Liver (tissue), 9 donors: Measurements from ENCODE around the gene EHD2. TPM values are rescaled to one million over a fixed set of nuclear protein-coding genes. Genes with fewer than 3 reads are reported as not detected.

Experiments
- DNase-seq: peaks from one replicate; pipeline ENCODE4 v3.0.0-alpha.2; 2017; ENCODE audit warnings: low spot score
- H3K27ac ChIP-seq, 2 donors: one replicate each; pipeline ENCODE4 v1.7.0; 2013; ENCODE audit warnings: inconsistent platforms in 2 of 2, low read length in 2 of 2, control low read depth in 1 of 2, low read depth in 1 of 2, mild to moderate bottlenecking in 1 of 2
- H3K27me3 ChIP-seq, 4 donors: one replicate each; pipeline versions ENCODE4 v1.6.1 to v1.7.0; 2013; ENCODE audit warnings: low read length in 3 of 4, inconsistent platforms in 1 of 4, mild to moderate bottlenecking in 1 of 4, moderate library complexity in 1 of 4; ENCODE audit not compliant: control insufficient read depth in 4 of 4, insufficient read depth in 4 of 4
- H3K36me3 ChIP-seq, 4 donors: one replicate each; pipeline versions ENCODE4 v1.6.1 to v1.7.0; 2013; ENCODE audit warnings: low read length in 3 of 4, mild to moderate bottlenecking in 3 of 4, low read depth in 1 of 4, moderate library complexity in 1 of 4; ENCODE audit not compliant: control insufficient read depth in 4 of 4, insufficient read depth in 3 of 4
- H3K4me1 ChIP-seq, 4 donors: one replicate each; pipeline versions ENCODE4 v1.6.1 to v1.7.0; 2013; ENCODE audit warnings: low read length in 3 of 4, mild to moderate bottlenecking in 3 of 4, moderate library complexity in 1 of 4; ENCODE audit not compliant: control insufficient read depth in 4 of 4, insufficient read depth in 4 of 4
- H3K4me3 ChIP-seq, 3 donors: one replicate each; pipeline versions ENCODE4 v1.6.1 to v1.7.0; 2013; ENCODE audit warnings: low read length in 3 of 3, control low read depth in 1 of 3, low read depth in 1 of 3, mild to moderate bottlenecking in 1 of 3
- H3K9ac ChIP-seq, 2 donors: one replicate each; pipeline ENCODE4 v1.7.0; 2013; ENCODE audit warnings: low read length in 2 of 2, mild to moderate bottlenecking in 2 of 2, moderate library complexity in 2 of 2, control low read depth in 1 of 2, low read depth in 1 of 2
- H3K9me3 ChIP-seq, 4 donors: one replicate each; pipeline versions ENCODE4 v1.6.1 to v1.7.0; 2013; ENCODE audit warnings: low read length in 3 of 4; ENCODE audit not compliant: control insufficient read depth in 4 of 4
- ATF3 ChIP-seq: IDR thresholded peaks from 2 replicates; pipeline ENCODE4 v1.6.1; 2016; ENCODE audit warnings: antibody characterized with exemption
- EGR1 ChIP-seq, 2 donors: IDR thresholded peaks; 2 replicates each; pipeline ENCODE4 v1.6.1; 2016 to 2018; ENCODE audit warnings: antibody characterized with exemption in 2 of 2, low read depth in 2 of 2
- FOXA1 ChIP-seq: IDR thresholded peaks from 2 replicates; pipeline ENCODE4 v1.6.1; 2016; ENCODE audit warnings: antibody characterized with exemption
- FOXA2 ChIP-seq: IDR thresholded peaks from 2 replicates; pipeline ENCODE4 v1.6.1; 2016; ENCODE audit warnings: antibody characterized with exemption
- GABPA ChIP-seq, 2 donors: IDR thresholded peaks in 1 of 2; conservative IDR thresholded peaks in 1 of 2; 2 replicates each; pipeline ENCODE4 v1.6.1; 2016; ENCODE audit warnings: antibody characterized with exemption in 2 of 2, mild to moderate bottlenecking in 1 of 2, moderate library complexity in 1 of 2
- HNF4G ChIP-seq: IDR thresholded peaks from 2 replicates; pipeline ENCODE4 v1.6.1; 2016; ENCODE audit warnings: antibody characterized with exemption
- JUND ChIP-seq, 2 donors: IDR thresholded peaks; 2 replicates each; pipeline ENCODE4 v1.6.1; 2016; ENCODE audit warnings: antibody characterized with exemption in 2 of 2
- NR2F2 ChIP-seq: IDR thresholded peaks from 2 replicates; pipeline ENCODE4 v1.6.1; 2016; ENCODE audit warnings: antibody characterized with exemption
- RAD21 ChIP-seq, 2 donors: IDR thresholded peaks; 2 replicates each; pipeline ENCODE4 v1.6.1; 2016; ENCODE audit warnings: antibody characterized with exemption in 2 of 2, mild to moderate bottlenecking in 2 of 2
- REST ChIP-seq: IDR thresholded peaks from 2 replicates; pipeline ENCODE4 v1.6.1; 2016; ENCODE audit warnings: antibody characterized with exemption, mild to moderate bottlenecking
- RXRA ChIP-seq, 2 donors: IDR thresholded peaks; 2 replicates each; pipeline ENCODE4 v1.6.1; 2017 to 2018; ENCODE audit warnings: antibody characterized with exemption in 2 of 2, mild to moderate bottlenecking in 1 of 2
- SP1 ChIP-seq: IDR thresholded peaks from 2 replicates; pipeline ENCODE4 v1.6.1; 2018; ENCODE audit warnings: antibody characterized with exemption, mild to moderate bottlenecking
- TAF1 ChIP-seq: conservative IDR thresholded peaks from 2 replicates; pipeline ENCODE4 v1.6.1; 2016; ENCODE audit warnings: antibody characterized with exemption, mild to moderate bottlenecking
- YY1 ChIP-seq: IDR thresholded peaks from 2 replicates; pipeline ENCODE4 v1.6.1; 2016; ENCODE audit warnings: antibody characterized with exemption, mild to moderate bottlenecking
- ZBTB33 ChIP-seq: IDR thresholded peaks from 2 replicates; pipeline ENCODE4 v1.6.1; 2016; ENCODE audit warnings: antibody characterized with exemption
- WGBS: extraction: QIAGEN DNeasy Blood & Tissue Kit; methylation state at CpG from one replicate; pipeline ENCODE4 v1.1.7; 2013; 5-methylcytosine and 5-hydroxymethylcytosine counted together
- polyA plus RNA-seq, 2 donors: library from polyadenylated mRNA; stranded (reverse) in 1 of 2; unstranded in 1 of 2; fragments of 200-250 nt in 1 of 2; fragments of >200 nt in 1 of 2; fragmentation: Nextera tagmentation in 1 of 2; extraction: Ambion mirVana in 1 of 2; gene quantifications; one replicate each; pipeline versions ENCODE4 v1.2.1 to v1.2.3, GENCODE V29; 2013 to 2015
- total RNA-seq, 2 donors: library from RNA; depleted of rRNA; stranded (reverse); fragments of >200 nt; gene quantifications; one replicate each; pipeline ENCODE4 v1.2.3, GENCODE V29; 2014
- TF ChIP-seq, protein P1 (sequence below): fragments of 150-350 bp; IDR thresholded peaks from 2 replicates; pipeline ENCODE4 v1.5.1; 2017; ENCODE audit warnings: improper control_type of control experiment, low read depth, low read length; ENCODE audit not compliant: missing input control
- TF ChIP-seq, protein P2 (sequence below): IDR thresholded peaks from 2 replicates; pipeline ENCODE4 v1.6.1; 2016; ENCODE audit warnings: antibody characterized with exemption
- donor health status: healthy.
- donor health status: healthy.
- donor health status: healthy.
- donor health status: healthy.
- donor health status: healthy.

EHD2 gene
- total and polyA plus RNA-seq, 4 donors, result 3.2 to 7.9 (median 5.8) TPM

DNA sequence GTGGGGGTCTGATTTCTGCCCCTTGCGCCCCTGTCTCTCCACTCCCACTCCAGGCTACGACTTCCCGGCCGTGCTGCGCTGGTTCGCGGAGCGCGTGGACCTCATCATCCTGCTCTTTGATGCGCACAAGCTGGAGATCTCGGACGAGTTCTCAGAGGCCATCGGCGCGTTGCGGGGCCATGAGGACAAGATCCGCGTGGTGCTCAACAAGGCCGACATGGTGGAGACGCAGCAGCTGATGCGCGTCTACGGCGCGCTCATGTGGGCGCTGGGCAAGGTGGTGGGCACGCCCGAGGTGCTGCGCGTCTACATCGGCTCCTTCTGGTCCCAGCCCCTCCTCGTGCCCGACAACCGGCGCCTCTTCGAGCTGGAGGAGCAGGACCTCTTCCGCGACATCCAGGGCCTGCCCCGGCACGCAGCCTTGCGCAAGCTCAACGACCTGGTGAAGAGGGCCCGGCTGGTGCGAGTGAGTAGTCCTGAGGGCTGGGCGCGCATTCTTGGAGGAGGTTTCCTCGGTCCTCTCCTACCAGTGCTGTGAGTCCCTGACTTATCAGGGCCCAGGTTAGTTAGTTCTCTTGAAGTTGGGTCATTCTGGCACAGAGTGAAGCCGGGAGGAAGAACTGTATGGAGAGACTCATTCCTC, 12.7 kb downstream of the EHD2 start:
- Histone ChIP-seq H3K27me3 (peaks cover 0 to 4% (median 1%) of the 10 kb centered on the region in 4 donors), H3K9ac (no peak overlapping the region), H3K27ac (no peak overlapping the region), H3K36me3 (no peaks in the 10 kb centered on the region), H3K9me3 (no peaks in the 10 kb centered on the region), H3K4me1 (peaks cover 0 to 9% (median 5%) of the 10 kb centered on the region in 4 donors), H3K4me3 (no peak overlapping the region)
- 72% methylated on average over 48 of the region's 48 CpGs for WGBS
- TF ChIP-seq RAD21 (IDR thresholded peaks at IDR 0.05), result no peak
- no peak for TF ChIP-seq JUND (IDR thresholded peaks at IDR 0.05)
- TF ChIP-seq ZBTB33, result no peak
- TF ChIP-seq TAF1, result no peak
- no peak for TF ChIP-seq EGR1 (IDR thresholded peaks at IDR 0.05; ENCODE audit: low read depth in 2 of 2)
- no peak for TF ChIP-seq FOXA1
- no peak for TF ChIP-seq YY1
- TF ChIP-seq, protein P1, sequence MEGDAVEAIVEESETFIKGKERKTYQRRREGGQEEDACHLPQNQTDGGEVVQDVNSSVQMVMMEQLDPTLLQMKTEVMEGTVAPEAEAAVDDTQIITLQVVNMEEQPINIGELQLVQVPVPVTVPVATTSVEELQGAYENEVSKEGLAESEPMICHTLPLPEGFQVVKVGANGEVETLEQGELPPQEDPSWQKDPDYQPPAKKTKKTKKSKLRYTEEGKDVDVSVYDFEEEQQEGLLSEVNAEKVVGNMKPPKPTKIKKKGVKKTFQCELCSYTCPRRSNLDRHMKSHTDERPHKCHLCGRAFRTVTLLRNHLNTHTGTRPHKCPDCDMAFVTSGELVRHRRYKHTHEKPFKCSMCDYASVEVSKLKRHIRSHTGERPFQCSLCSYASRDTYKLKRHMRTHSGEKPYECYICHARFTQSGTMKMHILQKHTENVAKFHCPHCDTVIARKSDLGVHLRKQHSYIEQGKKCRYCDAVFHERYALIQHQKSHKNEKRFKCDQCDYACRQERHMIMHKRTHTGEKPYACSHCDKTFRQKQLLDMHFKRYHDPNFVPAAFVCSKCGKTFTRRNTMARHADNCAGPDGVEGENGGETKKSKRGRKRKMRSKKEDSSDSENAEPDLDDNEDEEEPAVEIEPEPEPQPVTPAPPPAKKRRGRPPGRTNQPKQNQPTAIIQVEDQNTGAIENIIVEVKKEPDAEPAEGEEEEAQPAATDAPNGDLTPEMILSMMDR, result no peak
- DNase-seq, result no peak

GRCh38 chr19:47726467-47726866, 13.2 kb downstream of the EHD2 start:
- peaks cover 0 to 9% (median 5%) of the 10 kb centered on the region in 4 donors for H3K4me1 ChIP-seq
- no peaks in the 10 kb centered on the region for H3K9me3 ChIP-seq
- no peaks in the 10 kb centered on the region for H3K36me3 ChIP-seq
- no peak overlapping the region for H3K4me3 ChIP-seq
- H3K9ac ChIP-seq, result no peak overlapping the region
- peaks cover 0 to 4% (median 1%) of the 10 kb centered on the region in 4 donors for H3K27me3 ChIP-seq
- WGBS, result 80% methylated on average over 4 of the region's 4 CpGs
- DNase-seq, result no peak
- no peak overlapping the region for H3K27ac ChIP-seq
- TF ChIP-seq ATF3 (no peak), ZBTB33 (no peak), RAD21 (IDR thresholded peaks at IDR 0.05) (no peak), FOXA1 (no peak), NR2F2 (no peak), GABPA (IDR thresholded peaks at IDR 0.05 in 1 of 2, conservative IDR thresholded peaks at IDR 0.05 in 1 of 2) (no peak), EGR1 (IDR thresholded peaks at IDR 0.05; ENCODE audit: low read depth in 2 of 2) (no peak), REST (no peak), SP1 (no peak), YY1 (no peak), RXRA (IDR thresholded peaks at IDR 0.05) (no peak), JUND (IDR thresholded peaks at IDR 0.05) (no peak), TAF1 (no peak), HNF4G (no peak), FOXA2 (no peak)
- TF ChIP-seq, protein P2, sequence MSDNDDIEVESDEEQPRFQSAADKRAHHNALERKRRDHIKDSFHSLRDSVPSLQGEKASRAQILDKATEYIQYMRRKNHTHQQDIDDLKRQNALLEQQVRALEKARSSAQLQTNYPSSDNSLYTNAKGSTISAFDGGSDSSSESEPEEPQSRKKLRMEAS, result no peak
- TF ChIP-seq, protein P1, result no peak
